K562 (cell line): ENCODE results near the gene RPS6KA2. TPM values are rescaled to one million over a fixed set of nuclear protein-coding genes. Genes with fewer than 3 reads are reported as not detected.

Experiments
- ARHGAP35 ChIP-seq: fragments of 450-650 bp; IDR thresholded peaks from 2 replicates; pipeline ENCODE4 v1.6.1; 2018; ENCODE audit not compliant: partially characterized antibody
- CEBPG ChIP-seq, 3 experiments: fragments of 200-800 bp in 1 of 3; sonication (Bioruptor generic) in 1 of 3; sonication (generic) in 1 of 3; formaldehyde crosslinking in 1 of 3; IDR thresholded peaks in 2 of 3; conservative IDR thresholded peaks in 1 of 3; 2 replicates each; pipeline versions ENCODE4 v1.6.1 to v1.8.0; 2016 to 2022; ENCODE audit warnings: missing compliant biosample characterization in 2 of 3, missing genetic modification characterization in 2 of 3, mild to moderate bottlenecking in 1 of 3, missing genetic modification reagents in 1 of 3
- ELK1 ChIP-seq: sonication (generic); formaldehyde crosslinking; IDR thresholded peaks from 2 replicates; pipeline ENCODE4 v1.8.1; 2022; ENCODE audit warnings: missing genetic modification reagents
- ETV1 ChIP-seq: fragments of 450-650 bp; conservative IDR thresholded peaks from 2 replicates; pipeline ENCODE4 v1.6.1; 2016; ENCODE audit warnings: missing genetic modification characterization, control low read depth, low read depth, missing compliant biosample characterization
- HNRNPH1 ChIP-seq: fragments of 200-400 bp; formaldehyde crosslinking; optimal IDR thresholded peaks from 2 replicates; pipeline ENCODE3; 2017; ENCODE audit warnings: low read depth, mild to moderate bottlenecking, low read length, moderate library complexity
- NCOA6 ChIP-seq: fragments of 450-650 bp; IDR thresholded peaks from 2 replicates; pipeline ENCODE4 v1.6.1; 2017; ENCODE audit warnings: mild to moderate bottlenecking
- PHF20 ChIP-seq: fragments of 450-650 bp; IDR thresholded peaks from 2 replicates; pipeline ENCODE4 v1.6.1; 2018; ENCODE audit not compliant: partially characterized antibody
- RFX1 ChIP-seq: fragments of 450-650 bp; IDR thresholded peaks from 2 replicates; pipeline ENCODE4 v1.6.1; 2016; ENCODE audit warnings: mild to moderate bottlenecking, moderate library complexity
- SIN3A ChIP-seq, 2 experiments: fragments of 150-350 bp in 1 of 2; IDR thresholded peaks; 2 replicates each; pipeline ENCODE4 v1.6.1; 2011 to 2016; ENCODE audit warnings: borderline replicate concordance in 2 of 2, low read depth in 2 of 2, low read length in 2 of 2, mild to moderate bottlenecking in 2 of 2, moderate library complexity in 2 of 2; ENCODE audit not compliant: control insufficient read depth in 1 of 2
- TCF7L2 ChIP-seq: fragments of 150-350 bp; IDR thresholded peaks from 2 replicates; pipeline ENCODE4 v1.6.1; 2016; ENCODE audit warnings: low read depth, mild to moderate bottlenecking, low read length, moderate library complexity
- ZFP36 ChIP-seq: fragments of 150-350 bp; IDR thresholded peaks from 2 replicates; pipeline ENCODE4 v1.6.1; 2018; ENCODE audit warnings: low read length, low read depth; ENCODE audit not compliant: partially characterized antibody
- ZNF324 ChIP-seq: fragments of 250-450 bp; sonication (Bioruptor Pico); IDR thresholded peaks from 2 replicates; pipeline ENCODE4 v1.4.0; 2020; ENCODE audit warnings: mild to moderate bottlenecking
- ZNF511 ChIP-seq: sonication (generic); formaldehyde crosslinking; IDR thresholded peaks from 2 replicates; pipeline ENCODE4 v1.8.0; 2022; ENCODE audit warnings: mild to moderate bottlenecking, missing genetic modification reagents
- ZNF785 ChIP-seq: fragments of 250-450 bp; sonication (Bioruptor Pico); IDR thresholded peaks from 2 replicates; pipeline ENCODE4 v1.4.0; 2020; ENCODE audit warnings: mild to moderate bottlenecking
- ZSCAN29 ChIP-seq: fragments of 450-650 bp; IDR thresholded peaks from 2 replicates; pipeline ENCODE4 v1.6.1; 2017
- polyA plus RNA-seq, 8 experiments: library from polyadenylated mRNA; depleted of rRNA in 4 of 8; stranded (reverse) in 5 of 8; unstranded in 3 of 8; fragments of >200 nt; fragmentation: Nextera tagmentation in 2 of 8; fragmentation: Illumina TruSeq in 1 of 8; extraction: Ambion mirVana in 2 of 8; extraction: Trizol in 1 of 8; gene quantifications; 2 replicates each; pipeline versions ENCODE4 v1.2.1 to v1.2.3, GENCODE V29; 2011 to 2014; ENCODE audit warnings: inconsistent platforms in 1 of 8, missing spikeins in 1 of 8
- total RNA-seq, 7 experiments: library from RNA; depleted of rRNA in 6 of 7; stranded (reverse); fragments of >200 nt in 6 of 7; fragmentation: Illumina TruSeq in 2 of 7; extraction: Trizol in 2 of 7; gene quantifications; 2 replicates each; pipeline versions ENCODE4 v1.2.1 to v1.2.3, GENCODE V29; 2011 to 2021; ENCODE audit warnings: low replicate concordance in 1 of 7
- TF ChIP-seq, protein P1 (sequence below), 2 experiments: IDR thresholded peaks; 2 replicates each; pipeline ENCODE4 v1.6.1; 2012; ENCODE audit warnings: improper control_type of control experiment in 2 of 2, low read depth in 2 of 2, low read length in 2 of 2, borderline replicate concordance in 1 of 2
- TF ChIP-seq, protein P2 (sequence below): fragments of 450-650 bp; IDR thresholded peaks from 2 replicates; pipeline ENCODE4 v1.6.1; 2017; ENCODE audit warnings: antibody characterized with exemption
- TF ChIP-seq, protein P3 (sequence below): fragments of 450-650 bp; formaldehyde crosslinking; IDR thresholded peaks from 2 replicates; pipeline ENCODE4 v1.4.0; 2020; ENCODE audit warnings: mild to moderate bottlenecking, moderate library complexity

Gene RPS6KA2
- total and polyA plus RNA-seq, 9 of the 15 experiments (the other 6 are each of a cell fraction or from before 2014, with no cell fraction given), result 0.29 to 1.00 (median 0.53) TPM

DNA sequence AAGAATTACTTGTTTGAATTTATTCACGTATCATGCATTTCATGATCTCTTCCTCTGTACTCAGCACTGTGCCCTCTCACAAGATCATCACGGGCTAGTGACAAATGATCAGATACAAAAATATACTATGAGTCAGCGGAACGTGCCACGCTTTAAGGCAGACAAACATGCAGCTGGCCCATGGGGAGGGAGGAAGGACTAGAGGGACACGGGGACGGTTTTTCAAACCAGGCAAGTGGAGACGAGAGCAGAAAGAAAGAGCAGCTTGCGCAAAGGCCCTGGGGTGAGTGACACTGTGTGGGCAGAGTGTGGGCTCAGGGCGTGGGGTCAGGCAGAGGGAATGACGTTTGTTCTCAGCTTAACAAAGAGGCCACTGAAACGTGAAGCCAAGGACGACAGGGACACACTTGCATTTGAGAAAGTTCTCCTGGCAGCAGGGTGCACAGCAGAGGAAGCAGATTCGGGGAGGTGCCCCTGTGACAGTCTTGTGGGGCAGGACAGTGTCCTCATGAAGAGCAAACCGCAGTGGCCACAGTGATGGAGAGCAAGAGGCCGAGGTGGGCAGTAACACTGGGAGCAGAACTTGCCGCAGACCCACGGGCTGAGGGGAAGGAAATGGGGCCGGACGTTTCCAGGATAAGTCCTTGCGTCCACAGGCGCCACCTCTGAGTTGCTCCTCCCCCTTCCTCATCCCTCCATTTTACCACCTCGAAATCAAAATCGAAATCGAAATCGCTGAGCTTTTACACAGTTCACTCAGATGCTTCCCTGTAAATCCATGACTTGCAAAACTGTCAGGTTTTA, 6.9 kb upstream of the RPS6KA2 start (continued):
- TF ChIP-seq, protein P1, sequence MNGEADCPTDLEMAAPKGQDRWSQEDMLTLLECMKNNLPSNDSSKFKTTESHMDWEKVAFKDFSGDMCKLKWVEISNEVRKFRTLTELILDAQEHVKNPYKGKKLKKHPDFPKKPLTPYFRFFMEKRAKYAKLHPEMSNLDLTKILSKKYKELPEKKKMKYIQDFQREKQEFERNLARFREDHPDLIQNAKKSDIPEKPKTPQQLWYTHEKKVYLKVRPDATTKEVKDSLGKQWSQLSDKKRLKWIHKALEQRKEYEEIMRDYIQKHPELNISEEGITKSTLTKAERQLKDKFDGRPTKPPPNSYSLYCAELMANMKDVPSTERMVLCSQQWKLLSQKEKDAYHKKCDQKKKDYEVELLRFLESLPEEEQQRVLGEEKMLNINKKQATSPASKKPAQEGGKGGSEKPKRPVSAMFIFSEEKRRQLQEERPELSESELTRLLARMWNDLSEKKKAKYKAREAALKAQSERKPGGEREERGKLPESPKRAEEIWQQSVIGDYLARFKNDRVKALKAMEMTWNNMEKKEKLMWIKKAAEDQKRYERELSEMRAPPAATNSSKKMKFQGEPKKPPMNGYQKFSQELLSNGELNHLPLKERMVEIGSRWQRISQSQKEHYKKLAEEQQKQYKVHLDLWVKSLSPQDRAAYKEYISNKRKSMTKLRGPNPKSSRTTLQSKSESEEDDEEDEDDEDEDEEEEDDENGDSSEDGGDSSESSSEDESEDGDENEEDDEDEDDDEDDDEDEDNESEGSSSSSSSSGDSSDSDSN (IDR thresholded peaks at IDR 0.05; ENCODE audit: borderline replicate concordance in 1 of 2, low read depth in 2 of 2, low read length in 2 of 2), result no peak
- TF ChIP-seq NCOA6 (no peak), ETV1 (tag) (no peak), SIN3A (IDR thresholded peaks at IDR 0.05; ENCODE audit: borderline replicate concordance in 2 of 2, control insufficient read depth in 1 of 2, low read depth in 2 of 2, low read length in 2 of 2) (no peak), ARHGAP35 (no peak), ZNF785 (no peak), HNRNPH1 (no peak), ZFP36 (no peak), ZSCAN29 (no peak), TCF7L2 (no peak), ELK1 (CRISPR knock-in tag) (no peak), CEBPG (CRISPR knock-in tag; IDR thresholded peaks at IDR 0.05) (no peak), CEBPG (tag; conservative IDR thresholded peaks at IDR 0.05 in 1 of 2, IDR thresholded peaks at IDR 0.05 in 1 of 2) (no peak), RFX1 (no peak), ZNF511 (CRISPR knock-in tag) (no peak), ZNF324 (no peak), PHF20 (no peak)
- TF ChIP-seq, protein P2, sequence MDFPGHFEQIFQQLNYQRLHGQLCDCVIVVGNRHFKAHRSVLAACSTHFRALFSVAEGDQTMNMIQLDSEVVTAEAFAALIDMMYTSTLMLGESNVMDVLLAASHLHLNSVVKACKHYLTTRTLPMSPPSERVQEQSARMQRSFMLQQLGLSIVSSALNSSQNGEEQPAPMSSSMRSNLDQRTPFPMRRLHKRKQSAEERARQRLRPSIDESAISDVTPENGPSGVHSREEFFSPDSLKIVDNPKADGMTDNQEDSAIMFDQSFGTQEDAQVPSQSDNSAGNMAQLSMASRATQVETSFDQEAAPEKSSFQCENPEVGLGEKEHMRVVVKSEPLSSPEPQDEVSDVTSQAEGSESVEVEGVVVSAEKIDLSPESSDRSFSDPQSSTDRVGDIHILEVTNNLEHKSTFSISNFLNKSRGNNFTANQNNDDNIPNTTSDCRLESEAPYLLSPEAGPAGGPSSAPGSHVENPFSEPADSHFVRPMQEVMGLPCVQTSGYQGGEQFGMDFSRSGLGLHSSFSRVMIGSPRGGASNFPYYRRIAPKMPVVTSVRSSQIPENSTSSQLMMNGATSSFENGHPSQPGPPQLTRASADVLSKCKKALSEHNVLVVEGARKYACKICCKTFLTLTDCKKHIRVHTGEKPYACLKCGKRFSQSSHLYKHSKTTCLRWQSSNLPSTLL, result no peak
- TF ChIP-seq, protein P3, sequence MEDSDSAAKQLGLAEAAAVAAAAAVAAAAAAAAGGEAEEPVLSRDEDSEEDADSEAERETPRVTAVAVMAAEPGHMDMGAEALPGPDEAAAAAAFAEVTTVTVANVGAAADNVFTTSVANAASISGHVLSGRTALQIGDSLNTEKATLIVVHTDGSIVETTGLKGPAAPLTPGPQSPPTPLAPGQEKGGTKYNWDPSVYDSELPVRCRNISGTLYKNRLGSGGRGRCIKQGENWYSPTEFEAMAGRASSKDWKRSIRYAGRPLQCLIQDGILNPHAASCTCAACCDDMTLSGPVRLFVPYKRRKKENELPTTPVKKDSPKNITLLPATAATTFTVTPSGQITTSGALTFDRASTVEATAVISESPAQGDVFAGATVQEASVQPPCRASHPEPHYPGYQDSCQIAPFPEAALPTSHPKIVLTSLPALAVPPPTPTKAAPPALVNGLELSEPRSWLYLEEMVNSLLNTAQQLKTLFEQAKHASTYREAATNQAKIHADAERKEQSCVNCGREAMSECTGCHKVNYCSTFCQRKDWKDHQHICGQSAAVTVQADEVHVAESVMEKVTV, result no peak
